ENCODE measurements around the gene LRMDA. TPM values are rescaled to one million over a fixed set of nuclear protein-coding genes. Genes with fewer than 3 reads are reported as not detected.
A peak's percentile ranks its signal among the peaks of the same experiment; 100 is the strongest.

Gene LRMDA
- total and polyA plus RNA-seq, 2 of the 8 experiments (the other 6 are each of a cell fraction or from before 2014, with no cell fraction given) = 0.86 to 2.8 TPM

DNA sequence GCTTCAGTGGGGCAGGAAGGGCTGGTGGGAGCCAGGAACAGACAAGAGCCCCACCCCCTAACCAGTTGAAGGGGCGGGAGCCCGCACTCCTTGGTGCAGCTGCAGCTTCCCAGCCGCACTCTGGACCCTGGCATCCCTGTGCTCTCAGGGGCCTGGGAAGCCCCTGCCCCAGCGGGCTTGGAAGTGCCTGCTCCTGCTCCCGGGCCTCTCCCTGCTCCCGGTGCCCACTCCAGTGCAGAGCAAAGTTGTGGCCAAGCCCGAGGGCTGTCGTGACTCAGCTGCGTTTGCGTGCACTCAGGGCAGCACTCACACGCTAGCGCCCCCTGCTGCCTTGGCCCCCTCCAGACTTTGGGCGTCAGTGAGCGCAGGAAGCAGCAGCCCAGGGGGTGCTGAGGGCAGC lies 883.8 kb downstream of the LRMDA start:
- H2BK15ac ChIP-seq (ENCODE audit: low read length) = no peak overlapping the region
- 86% methylated on average over 14 of the region's 14 CpGs; no CpG with 5 or more reads in 1 of the 2 experiments for WGBS, 2 experiments (ENCODE audit: extremely low coverage in 1 of 2, insufficient coverage in 1 of 2, insufficient read length in 1 of 2, insufficient replicate concordance in 2 of 2, low coverage in 1 of 2, low lambda C conversion rate in 2 of 2, missing lambda C conversion rate in 1 of 2)
- H2BK5ac ChIP-seq (ENCODE audit: low read depth, low read length) = no peak overlapping the region
- POLR2A ChIA-PET (ENCODE audit: partially characterized antibody) = no interaction called here
- no peak overlapping the region for H3K27ac ChIP-seq (ENCODE audit: low read depth, low read length)
- no peak overlapping the region for H3K4me2 ChIP-seq (ENCODE audit: insufficient read depth in 1 of 2, low read depth in 2 of 2, low read length in 2 of 2)
- H3K18ac ChIP-seq (ENCODE audit: extremely low read depth, low read length) = no peak overlapping the region
- no peak overlapping the region for H3K4ac ChIP-seq (replicated peaks; ENCODE audit: insufficient read length, low read depth, low read length)
- no peaks in the 10 kb centered on the region for H3K36me3 ChIP-seq (ENCODE audit: control insufficient read depth in 2 of 4, insufficient read depth in 4 of 4, low read length in 3 of 4)
- H3K56ac ChIP-seq (replicated peaks; ENCODE audit: insufficient read length, low read depth, low read length) = no peak overlapping the region
- CTCF ChIA-PET (ENCODE audit: partially characterized antibody) = interaction anchor here (0.6 to 2.8 kb wide), 14 partner anchors 9 to 983 kb away, joined by 3 to 12 read pairs (median 3); no protein-coding TSS in a partner anchor
- H4K20me1 ChIP-seq (replicated peaks in 1 of 2; ENCODE audit: control insufficient read depth in 1 of 2, insufficient read depth in 2 of 2, low read length in 2 of 2) = no peaks in the 10 kb centered on the region
- H2BK12ac ChIP-seq (ENCODE audit: low read depth, low read length) = no peak overlapping the region
- no peaks in the 10 kb centered on the region for H3K23me2 ChIP-seq (ENCODE audit: low read depth, low read length)
- no peaks in the 10 kb centered on the region for H3K79me1 ChIP-seq (ENCODE audit: low read depth, low read length)
- no peak overlapping the region for H3K9ac ChIP-seq (replicated peaks in 1 of 4; ENCODE audit: extremely low read depth in 1 of 4, low read depth in 3 of 4, low read length in 3 of 4)
- H3K23ac ChIP-seq (ENCODE audit: insufficient read length) = no peak overlapping the region
- no peak overlapping the region for H4K91ac ChIP-seq (replicated peaks; ENCODE audit: insufficient read length, low read length)
- H3K79me2 ChIP-seq (ENCODE audit: control insufficient read depth in 1 of 2, insufficient read depth in 2 of 2, low read length in 2 of 2) = no peaks in the 10 kb centered on the region
- H3K14ac ChIP-seq (ENCODE audit: insufficient read length) = no peak overlapping the region
- no peak overlapping the region for H3K4me3 ChIP-seq (ENCODE audit: extremely low read depth in 1 of 4, insufficient read depth in 2 of 4, low read depth in 3 of 4, low read length in 4 of 4)
- no peak overlapping the region for H2BK120ac ChIP-seq (replicated peaks; ENCODE audit: low read depth, low read length)
- H2BK20ac ChIP-seq (ENCODE audit: low read length) = no peak overlapping the region
- peak in 1 of 2 experiments; percentile 60 for DNase-seq (ENCODE audit: low read depth in 1 of 2, low spot score in 2 of 2)
- no peak for FAIRE-seq
- H2AK5ac ChIP-seq (ENCODE audit: low read depth, low read length) = no peak overlapping the region
- H4K5ac ChIP-seq (ENCODE audit: insufficient read length, low read depth, low read length) = no peak overlapping the region
- peaks cover 0 to 3% of the 10 kb centered on the region in 2 experiments; a peak in 1 of 4 replicates for H3K9me3 ChIP-seq (ENCODE audit: insufficient read depth in 2 of 2, low read depth in 1 of 2, low read length in 1 of 2)
- no peak overlapping the region; the same call in 1 of the 2 replicates for H4K8ac ChIP-seq (ENCODE audit: extremely low read depth, insufficient read depth, low read length)
- H2AFZ ChIP-seq (ENCODE audit: low read length) = no peak overlapping the region
- H3K27me3 ChIP-seq (replicated peaks in 1 of 4; ENCODE audit: control insufficient read depth in 3 of 4, extremely low read depth in 1 of 4, insufficient read depth in 3 of 4, low read length in 3 of 4) = no peaks in the 10 kb centered on the region
- peaks cover 0 to 2% (median 0%) of the 10 kb centered on the region in 4 experiments; a peak in 2 of 7 replicates for H3K4me1 ChIP-seq (replicated peaks in 1 of 4; ENCODE audit: control insufficient read depth in 3 of 4, insufficient read depth in 4 of 4, low read length in 3 of 4)
- no peak for TF ChIP-seq CHD2 (IDR thresholded peaks at IDR 0.05; ENCODE audit: low read length)
- no peak for TF ChIP-seq GTF2F1 (IDR thresholded peaks at IDR 0.05; ENCODE audit: borderline replicate concordance, low read depth, low read length)
- TF ChIP-seq RAD21 (IDR thresholded peaks at IDR 0.05 in 1 of 2, conservative IDR thresholded peaks at IDR 0.05 in 1 of 2; ENCODE audit: low read depth in 2 of 2, low read length in 2 of 2) = peak; percentile 20 to 46
- TF ChIP-seq TAF1 (IDR thresholded peaks at IDR 0.05; ENCODE audit: low read depth, low read length) = no peak
- no peak for TF ChIP-seq CBX8 (IDR thresholded peaks at IDR 0.05; ENCODE audit: borderline replicate concordance, low read depth, low read length)
- no peak for TF ChIP-seq JUND (IDR thresholded peaks at IDR 0.05; ENCODE audit: low read length)
- TF ChIP-seq FOSL1 (IDR thresholded peaks at IDR 0.05; ENCODE audit: insufficient read depth, low read depth, low read length) = no peak
- no peak for TF ChIP-seq CREB1 (IDR thresholded peaks at IDR 0.05)
- TF ChIP-seq TCF12 (IDR thresholded peaks at IDR 0.05; ENCODE audit: low read depth, low read length) = no peak
- TF ChIP-seq CTBP2 (IDR thresholded peaks at IDR 0.05; ENCODE audit: borderline replicate concordance, insufficient read depth, insufficient read length, low read length) = no peak
- no peak for TF ChIP-seq ZNF274 (IDR thresholded peaks at IDR 0.05; ENCODE audit: borderline replicate concordance, extremely low read depth, low read length)
- no peak for TF ChIP-seq MAFK (IDR thresholded peaks at IDR 0.05; ENCODE audit: low read depth, low read length)
- TF ChIP-seq ASH2L (IDR thresholded peaks at IDR 0.05; ENCODE audit: low read length) = no peak
- no peak for TF ChIP-seq JUN (IDR thresholded peaks at IDR 0.05; ENCODE audit: low read depth, low read length)
- TF ChIP-seq EP300 (IDR thresholded peaks at IDR 0.05; ENCODE audit: borderline replicate concordance in 1 of 2, low read depth in 2 of 2, low read length in 2 of 2) = no peak
